Panc1 (cell line): Measurements from ENCODE around the gene C4orf17.

ENCODE experiments used
- CTCF ChIP-seq: fragments of 450-650 bp; IDR thresholded peaks from 2 replicates; pipeline ENCODE4 v1.5.1; 2017; ENCODE audit warnings: mild to moderate bottlenecking
- POLR2AphosphoS5 ChIP-seq: IDR thresholded peaks from 2 replicates; pipeline ENCODE4 v1.6.1; 2012; ENCODE audit warnings: mild to moderate bottlenecking, low read depth, low read length, moderate library complexity

DNA sequence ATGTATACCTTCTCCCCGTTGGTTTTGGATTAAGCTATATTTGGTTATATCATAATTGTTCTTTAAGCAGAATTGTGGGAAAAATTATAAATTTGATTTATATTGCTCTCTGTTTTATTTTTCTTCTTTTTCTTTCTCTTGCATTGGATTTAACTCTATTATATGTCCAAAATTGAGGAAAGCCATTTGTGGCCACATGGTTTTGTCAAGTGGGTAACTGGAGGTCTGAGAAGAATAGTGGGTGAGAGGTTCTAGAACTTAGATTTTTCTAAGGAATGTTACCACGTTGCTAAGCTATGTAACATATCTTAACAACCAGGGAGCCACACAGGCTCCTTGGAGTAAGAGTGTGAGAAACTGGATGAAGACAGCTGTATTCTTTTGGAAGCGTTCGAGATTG is at the start of gene C4orf17:
- TF ChIP-seq CTCF, result no peak
- no peak for TF ChIP-seq POLR2AphosphoS5
